NCI-H82 treated with DMSO at 0.1 percent for 48 hours (cell line): ENCODE results near the gene GPSM1.

ENCODE experiments used
- DNase-seq: peaks from one replicate; lab custom pipeline; 2025; ENCODE audit not compliant: unreplicated experiment; lab: John Stamatoyannopoulos, UW

GPSM1 gene

GRCh38 chr9:136303825-136304416 lies 23.4 kb upstream of the GPSM1 start, which contains the start of gene CCDC187:
Gene CCDC187, minus strand, starts transcription at chr9:136304094. Its CDS starts 264 bp downstream, at chr9:136303830.
- no peak for DNase-seq

DNA sequence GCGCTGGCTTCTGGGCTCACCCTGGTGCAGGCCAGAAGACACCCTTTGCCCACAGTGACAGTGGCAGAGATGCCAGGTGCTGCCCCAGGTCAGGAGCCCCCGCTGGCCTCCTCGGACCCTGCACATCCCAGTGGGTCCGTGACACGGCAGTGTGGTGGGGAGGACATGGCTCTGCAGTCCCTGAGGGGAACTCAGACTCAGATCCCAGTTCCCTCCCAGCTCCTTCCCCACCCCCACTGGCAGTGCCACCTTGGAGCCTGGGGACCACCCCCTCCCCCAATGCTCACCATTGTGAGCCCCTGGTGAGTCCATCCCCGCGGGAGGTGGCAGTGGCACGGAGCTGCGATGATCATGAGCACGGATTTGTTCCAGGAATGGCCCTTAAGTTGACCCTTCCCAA lies 22.9 kb upstream of the GPSM1 start:
- no peak for DNase-seq

DNA sequence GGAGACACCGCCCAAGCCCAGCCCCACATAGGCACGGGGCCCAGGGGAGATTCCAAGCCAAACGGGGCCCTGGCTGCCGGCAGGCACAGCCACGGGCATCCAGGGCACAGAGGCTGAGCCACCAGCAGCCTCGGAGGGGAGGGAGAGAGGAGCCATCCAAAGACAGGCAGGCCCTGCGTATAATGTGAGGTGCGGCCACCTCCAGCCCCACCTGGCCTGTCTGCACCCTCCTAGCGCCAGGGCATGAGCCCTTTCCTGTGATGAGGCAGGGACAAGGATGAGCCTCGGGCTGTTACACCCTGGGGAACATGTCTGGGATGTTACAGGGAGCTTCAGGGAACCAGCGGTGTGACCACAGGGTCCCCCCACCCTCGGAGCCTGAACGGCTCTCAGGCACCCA lies 22.4 kb upstream of the GPSM1 start:
- no peak for DNase-seq

- DNase-seq: no peak
These were observed 21.5 kb upstream of the GPSM1 start for GRCh38 chr9:136305804-136306203.

GRCh38 chr9:136306211-136307208 lies 20.8 kb upstream of the GPSM1 start:
- DNase-seq: no peak

DNA sequence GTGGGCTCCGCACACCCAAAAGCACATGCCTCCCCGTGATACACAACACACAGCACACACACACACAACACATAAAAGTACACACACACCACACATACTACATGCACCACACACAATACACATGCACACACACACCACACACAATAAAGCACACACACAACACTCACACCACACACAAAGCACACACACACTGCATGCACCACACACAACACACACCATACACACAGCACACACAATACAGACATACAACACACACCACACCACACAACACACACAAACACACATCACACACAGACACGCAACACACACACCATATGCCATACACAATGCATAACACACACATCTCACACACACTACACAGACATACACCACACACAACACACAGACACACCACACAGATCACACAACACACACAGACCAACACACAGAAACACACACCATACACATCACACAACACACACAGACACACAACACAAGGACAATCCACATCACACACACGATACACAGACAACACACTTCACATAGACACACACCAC lies 20.1 kb upstream of the GPSM1 start:
- no peak for DNase-seq

- DNase-seq: no peak
These were observed 19.2 kb upstream of the GPSM1 start for GRCh38 chr9:136308006-136308701.

DNA sequence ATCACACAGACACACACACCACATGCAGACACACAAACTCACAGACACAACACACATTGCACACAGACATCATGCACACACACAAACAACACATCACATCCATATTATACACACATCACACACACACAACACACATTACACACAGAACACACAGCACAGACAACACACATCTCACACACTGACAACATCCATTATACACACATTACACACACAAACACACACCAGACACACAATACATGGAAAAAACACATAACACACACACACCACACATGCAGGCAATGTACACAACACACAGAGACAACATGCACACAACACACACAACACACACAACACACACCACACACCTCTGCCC lies 18.7 kb upstream of the GPSM1 start:
- DNase-seq: no peak

DNA sequence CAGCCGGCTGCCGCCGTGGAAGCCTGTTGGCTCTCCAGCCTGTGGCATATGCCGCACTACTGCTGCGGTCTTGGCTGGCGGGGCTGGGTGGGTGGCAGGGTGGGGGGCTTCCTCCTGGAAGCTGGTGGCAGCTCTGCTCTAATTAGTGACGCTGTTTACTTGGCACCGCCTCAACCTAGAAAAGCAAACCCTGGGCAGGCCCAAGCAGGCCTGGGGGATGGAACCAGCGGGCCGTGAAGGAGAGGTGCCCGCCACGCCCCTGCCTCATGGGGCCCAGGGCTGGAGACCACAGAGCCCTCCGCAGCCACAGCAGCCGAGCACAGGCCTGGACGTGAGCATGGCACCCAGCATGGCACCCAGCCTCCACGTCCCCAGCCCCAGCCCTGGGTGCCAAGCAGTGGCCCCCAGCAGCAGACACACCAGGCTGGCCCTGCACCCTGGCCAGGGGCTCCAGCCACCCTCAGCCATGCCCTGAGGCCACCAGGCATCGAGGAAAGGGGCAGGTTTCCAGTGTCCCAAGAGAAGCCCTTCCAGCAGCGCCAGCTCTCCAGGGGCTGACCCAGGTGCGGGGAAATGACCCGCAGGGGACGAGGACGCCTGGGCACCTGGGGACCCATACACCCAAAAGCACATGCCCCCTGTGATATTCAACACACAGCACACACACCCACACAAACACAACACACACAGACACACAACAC lies 18.1 kb upstream of the GPSM1 start:
- DNase-seq: no peak

- DNase-seq: no peak
These were observed 17.5 kb upstream of the GPSM1 start for GRCh38 chr9:136309806-136310220.

DNA sequence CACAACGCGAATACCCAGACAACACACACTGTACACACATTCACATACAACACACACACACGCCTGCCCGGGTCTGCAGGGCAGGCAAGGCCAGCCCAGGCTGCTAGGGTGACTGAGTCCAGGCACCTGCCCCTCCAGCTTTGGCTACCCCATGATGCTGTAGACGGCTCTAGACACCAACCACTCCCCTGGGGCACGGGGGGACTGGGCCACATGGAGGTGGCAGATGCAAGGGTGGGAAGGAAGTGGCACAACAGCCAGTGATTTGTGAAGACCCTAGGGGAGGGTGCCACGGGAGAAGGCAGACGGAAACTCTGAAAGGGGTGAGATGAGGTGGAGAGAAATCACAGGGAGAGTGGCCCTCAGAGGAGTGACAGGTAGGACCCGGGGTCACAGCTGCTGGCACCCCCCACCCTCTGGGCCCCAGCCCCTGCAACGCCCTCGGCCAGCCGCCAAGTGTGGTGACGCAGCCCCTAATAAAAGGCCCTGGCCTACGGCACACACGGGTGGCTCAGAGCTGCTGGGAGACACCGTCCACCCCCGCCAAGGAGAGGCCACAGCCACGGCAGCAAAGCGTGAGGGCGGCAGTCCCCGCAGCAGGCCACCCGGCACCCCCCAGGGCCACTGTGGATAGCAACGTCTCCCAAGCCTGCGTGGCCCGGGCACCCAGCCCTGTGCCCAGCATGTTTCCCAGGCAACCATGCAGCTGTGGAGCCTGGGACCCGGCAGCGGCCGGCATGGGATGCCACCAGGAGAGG lies 16.9 kb upstream of the GPSM1 start:
- no peak for DNase-seq

DNA sequence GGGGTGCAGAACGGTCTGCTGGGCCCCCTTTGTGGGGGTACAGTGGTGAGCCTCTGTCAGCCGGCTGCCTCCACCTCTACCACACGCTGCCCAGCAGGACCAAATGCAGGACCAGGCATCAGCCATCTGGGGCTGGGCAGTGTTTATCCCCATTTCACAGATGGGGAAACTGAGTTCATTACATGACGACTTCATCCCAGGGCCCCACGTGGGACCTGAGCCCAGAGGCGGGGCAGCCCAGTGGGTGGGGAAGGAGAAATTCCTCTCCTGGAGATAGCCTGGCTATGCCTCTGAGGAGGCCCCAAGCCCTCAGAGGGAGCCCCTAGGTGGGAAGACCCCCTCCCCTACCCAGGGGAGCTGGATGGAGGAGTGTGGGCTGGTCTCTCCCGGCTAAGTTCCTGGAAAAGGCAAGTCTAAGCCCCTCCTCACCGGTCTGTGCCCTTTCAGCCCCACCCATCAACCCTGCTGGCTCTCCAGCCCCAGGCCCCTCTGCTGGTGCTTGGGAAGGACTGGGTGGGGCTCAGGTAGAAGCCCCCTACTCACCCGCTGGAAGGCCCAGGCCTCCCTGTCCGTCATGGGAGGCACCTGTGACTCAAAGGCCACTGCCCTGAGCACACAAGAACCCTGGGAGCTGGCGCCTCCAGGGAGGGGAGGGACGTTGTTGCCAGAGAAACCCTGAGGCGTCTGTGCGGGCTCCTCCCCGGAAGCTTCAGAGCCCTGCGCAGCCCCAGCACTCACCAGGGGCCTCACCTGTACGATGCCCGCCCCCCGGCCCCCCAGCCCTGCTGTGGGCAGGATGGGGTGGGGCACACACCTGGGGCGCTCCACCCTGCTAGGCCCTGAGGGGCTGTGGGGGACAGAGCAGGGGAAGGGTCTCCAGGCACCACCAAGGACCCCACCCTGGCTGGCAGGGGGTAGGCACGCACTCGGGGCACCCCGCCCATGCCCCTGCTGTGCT lies 16.0 kb upstream of the GPSM1 start:
- DNase-seq: no peak

DNA sequence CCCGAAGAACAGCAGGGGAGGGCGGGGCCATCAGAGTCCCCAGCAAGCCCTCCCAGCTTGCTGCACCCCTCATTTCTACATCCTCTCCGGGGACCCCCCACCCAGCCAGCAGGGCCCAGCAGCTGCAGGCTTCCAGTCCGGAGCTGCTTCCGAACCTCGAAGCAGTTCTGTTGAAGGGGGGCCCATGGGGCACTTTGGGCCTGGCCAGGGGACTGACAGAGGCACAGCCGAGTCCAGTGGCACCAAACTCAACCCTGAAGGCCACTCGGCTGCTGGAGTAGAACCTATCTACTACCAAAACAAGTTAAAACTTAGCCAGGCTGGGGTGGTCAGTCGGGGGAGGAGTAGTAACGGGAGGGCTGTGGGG lies 15.3 kb upstream of the GPSM1 start:
- no peak for DNase-seq

- no peak for DNase-seq
These were observed 14.9 kb upstream of the GPSM1 start for GRCh38 chr9:136312436-136312835.

DNA sequence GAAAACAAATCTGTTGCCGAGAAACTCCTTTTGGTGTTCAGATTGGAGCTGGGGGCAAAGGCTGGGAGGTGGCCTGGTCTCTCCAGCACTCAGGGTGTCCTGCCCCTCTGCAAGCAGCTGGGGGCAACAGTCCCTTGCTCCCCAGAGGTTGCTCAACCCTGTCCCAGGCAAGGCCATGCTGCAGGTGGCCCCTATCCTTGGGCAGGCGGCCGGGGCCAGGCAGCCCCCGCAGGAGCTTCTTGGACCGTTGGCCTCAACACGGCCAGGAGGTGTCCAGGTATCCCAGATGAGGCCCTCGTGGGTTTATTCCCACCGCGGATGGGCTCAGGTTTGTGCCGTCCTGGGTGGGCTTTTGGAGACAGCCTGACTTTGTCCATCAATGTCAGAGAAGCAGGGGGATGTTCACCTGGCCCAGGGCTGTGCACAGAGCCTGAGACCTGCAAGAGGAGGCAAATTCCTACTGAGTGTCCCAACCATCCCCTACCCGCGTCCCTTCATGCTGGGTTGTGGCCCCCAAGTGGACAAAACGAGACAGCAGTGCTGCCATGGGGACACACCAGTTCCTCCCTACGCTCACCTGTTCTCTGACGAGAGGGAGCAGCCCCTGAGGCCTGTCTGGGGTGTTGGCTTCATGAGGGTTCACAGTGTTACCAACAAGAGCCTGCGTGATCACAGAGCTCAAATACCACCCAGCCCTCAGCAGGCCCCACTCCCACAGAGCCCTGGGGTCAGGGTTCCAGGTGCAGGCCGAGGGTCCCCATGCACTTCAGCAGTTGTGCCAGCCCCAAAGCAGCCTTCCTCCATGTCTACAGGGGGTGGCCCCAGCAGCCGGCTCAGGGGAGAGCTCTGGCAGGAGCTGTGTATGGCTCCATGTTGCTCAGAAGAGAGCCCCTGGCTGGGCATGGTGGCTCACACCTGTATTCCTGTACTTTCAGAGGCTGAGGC lies 14.0 kb upstream of the GPSM1 start:
- no peak for DNase-seq

DNA sequence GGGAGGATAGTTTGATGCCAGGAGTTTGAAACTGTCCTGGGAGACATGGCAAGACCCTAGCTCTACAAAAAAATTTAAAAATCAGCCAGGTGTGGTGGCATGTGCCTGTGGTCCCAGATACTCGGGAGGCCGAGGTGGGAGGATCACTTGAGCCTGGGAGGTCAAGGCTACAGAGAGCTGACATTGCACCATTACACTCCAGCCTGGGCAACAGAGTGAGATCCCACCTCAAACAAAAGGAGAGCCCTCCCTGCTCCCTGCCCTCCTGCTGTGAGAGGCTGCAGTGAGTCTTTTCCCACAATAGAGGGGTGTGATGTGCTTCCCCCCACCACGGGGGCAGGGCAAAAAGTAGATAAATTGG lies 13.3 kb upstream of the GPSM1 start:
- no peak for DNase-seq

- DNase-seq: no peak
These were observed 12.4 kb upstream of the GPSM1 start for GRCh38 chr9:136314944-136315343.

- DNase-seq: no peak
These were observed 11.0 kb upstream of the GPSM1 start for GRCh38 chr9:136316271-136316751.
